Tibial artery (tissue), 4 donors: ENCODE data around the gene CPT1C.

Source experiments
- DNase-seq, 2 donors: peaks; one replicate each; pipeline ENCODE4 v3.0.0-alpha.2; 2019
- H3K27ac ChIP-seq, 2 donors: fragments of 200-600 bp; sonication (generic) in 1 of 2; 1 replicate in 1 of 2; 2 replicates in 1 of 2; pipeline ENCODE4 v1.5.1; 2018 to 2019; ENCODE audit warnings: mild to moderate bottlenecking in 1 of 2
- H3K27me3 ChIP-seq, 2 donors: fragments of 200-600 bp; sonication (generic) in 1 of 2; one replicate each; pipeline versions ENCODE4 v1.5.1 to v1.6.0; 2016 to 2019
- H3K36me3 ChIP-seq, 3 donors: fragments of 200-600 bp; sonication (generic) in 2 of 3; one replicate each; pipeline ENCODE4 v1.5.1; 2016 to 2019; ENCODE audit warnings: mild to moderate bottlenecking in 2 of 3
- H3K4me1 ChIP-seq, 4 donors: fragments of 200-600 bp; sonication (generic) in 2 of 4; 1 replicate in 3 of 4; 2 replicates in 1 of 4; pipeline ENCODE4 v1.5.1; 2016 to 2019
- H3K4me3 ChIP-seq, 2 donors: fragments of 200-600 bp; sonication (generic) in 1 of 2; 1 replicate in 1 of 2; 2 replicates in 1 of 2; pipeline ENCODE4 v1.5.1; 2018 to 2019; ENCODE audit warnings: mild to moderate bottlenecking in 2 of 2
- H3K9me3 ChIP-seq, 3 donors: fragments of 200-600 bp; sonication (generic) in 1 of 3; one replicate each; pipeline ENCODE4 v1.5.1; 2016 to 2019
- CTCF ChIP-seq, 2 experiments: fragments of 200-600 bp in 1 of 2; fragments of 450-650 bp in 1 of 2; IDR thresholded peaks; one replicate each; pipeline ENCODE4 v1.5.1; 2017 to 2019; ENCODE audit warnings: antibody characterized with exemption in 2 of 2, mild to moderate bottlenecking in 1 of 2, moderate library complexity in 1 of 2
- intact Hi-C: fragments of 100-400 bp; cut with DNase I; formaldehyde crosslinking; loops from one replicate; pipeline ENCODE4 v1.15.0; 2023; ENCODE audit warnings: low total_unique reads

CPT1C gene

GRCh38 chr19:49658139-49658517 lies 32.8 kb upstream of the CPT1C start:
- no peak for TF ChIP-seq CTCF (IDR thresholded peaks at IDR 0.05)
- no peak overlapping the region for H3K4me3 ChIP-seq
- no peaks in the 10 kb centered on the region for H3K9me3 ChIP-seq
- H3K27me3 ChIP-seq: no peaks in the 10 kb centered on the region
- DNase-seq: no peak
- H3K27ac ChIP-seq: no peak overlapping the region
- intact Hi-C loops: no loop called here
- peaks cover 0 to under 1% (median 0%) of the 10 kb centered on the region in 4 donors for H3K4me1 ChIP-seq
- H3K36me3 ChIP-seq: peaks cover 75 to 100% (median 100%) of the 10 kb centered on the region in 3 donors

- intact Hi-C loops: no loop called here
- Histone ChIP-seq H3K9me3 (no peaks in the 10 kb centered on the region), H3K27ac (no peak overlapping the region), H3K4me3 (no peak overlapping the region), H3K27me3 (no peaks in the 10 kb centered on the region), H3K36me3 (peaks cover 69 to 94% (median 94%) of the 10 kb centered on the region in 3 donors), H3K4me1 (peaks cover 0 to 7% (median 3%) of the 10 kb centered on the region in 4 donors)
- TF ChIP-seq CTCF (IDR thresholded peaks at IDR 0.05): no peak
- DNase-seq: no peak
These were observed 32.1 kb upstream of the CPT1C start for GRCh38 chr19:49658566-49659442.

GRCh38 chr19:49660338-49660961 lies 30.5 kb upstream of the CPT1C start:
- Histone ChIP-seq H3K27me3 (no peaks in the 10 kb centered on the region), H3K4me3 (no peak overlapping the region), H3K27ac (no peak overlapping the region), H3K9me3 (no peaks in the 10 kb centered on the region), H3K4me1 (peaks cover 0 to 17% (median 8%) of the 10 kb centered on the region in 4 donors), H3K36me3 (peaks cover 58 to 78% (median 77%) of the 10 kb centered on the region in 3 donors)
- intact Hi-C loops: no loop called here
- TF ChIP-seq CTCF (IDR thresholded peaks at IDR 0.05): no peak
- DNase-seq: no peak

- Histone ChIP-seq H3K4me1 (peaks cover 0 to 28% (median 18%) of the 10 kb centered on the region in 4 donors), H3K4me3 (no peak overlapping the region), H3K9me3 (no peaks in the 10 kb centered on the region), H3K27me3 (no peaks in the 10 kb centered on the region), H3K36me3 (peaks cover 45 to 62% (median 62%) of the 10 kb centered on the region in 3 donors), H3K27ac (no peak overlapping the region)
- intact Hi-C loops: no loop called here
- DNase-seq: no peak
- TF ChIP-seq CTCF (IDR thresholded peaks at IDR 0.05): no peak
These were observed 28.9 kb upstream of the CPT1C start for GRCh38 chr19:49662011-49662410.

GRCh38 chr19:49663224-49663623 lies 27.7 kb upstream of the CPT1C start:
- intact Hi-C loops: no loop called here
- no peak overlapping the region for H3K4me3 ChIP-seq
- H3K36me3 ChIP-seq: peaks cover 32 to 50% (median 50%) of the 10 kb centered on the region in 3 donors
- no peak for DNase-seq
- no peak overlapping the region for H3K27ac ChIP-seq
- TF ChIP-seq CTCF (IDR thresholded peaks at IDR 0.05): no peak
- H3K4me1 ChIP-seq: peaks cover 0 to 32% (median 18%) of the 10 kb centered on the region in 4 donors
- H3K9me3 ChIP-seq: no peaks in the 10 kb centered on the region
- H3K27me3 ChIP-seq: no peaks in the 10 kb centered on the region
